PFSK-1 (cell line): ENCODE results near the gene VTI1B.

Source experiments
- POLR2AphosphoS5 ChIP-seq: IDR thresholded peaks from 2 replicates; pipeline ENCODE4 v1.6.1; 2012; ENCODE audit warnings: low read depth, mild to moderate bottlenecking, control low read depth, low read length, moderate library complexity
- SIN3A ChIP-seq: IDR thresholded peaks from 2 replicates; pipeline ENCODE4 v1.6.1; 2012; ENCODE audit warnings: mild to moderate bottlenecking, low read length, moderate library complexity, borderline replicate concordance; ENCODE audit not compliant: insufficient read depth

GRCh38 chr14:67638642-67639041 is 35.8 kb downstream of the VTI1B start:
- no peak for TF ChIP-seq SIN3A
- no peak for TF ChIP-seq POLR2AphosphoS5
